ENCODE data around the gene LIN7B.
A peak's percentile ranks its signal among the peaks of the same experiment; 100 is the strongest.
"Not testable (repeated sequence)": the region's sequence is repeated elsewhere in the genome, so short reads cannot be mapped to it uniquely, and the experiment has no call there.

Gene LIN7B

DNA sequence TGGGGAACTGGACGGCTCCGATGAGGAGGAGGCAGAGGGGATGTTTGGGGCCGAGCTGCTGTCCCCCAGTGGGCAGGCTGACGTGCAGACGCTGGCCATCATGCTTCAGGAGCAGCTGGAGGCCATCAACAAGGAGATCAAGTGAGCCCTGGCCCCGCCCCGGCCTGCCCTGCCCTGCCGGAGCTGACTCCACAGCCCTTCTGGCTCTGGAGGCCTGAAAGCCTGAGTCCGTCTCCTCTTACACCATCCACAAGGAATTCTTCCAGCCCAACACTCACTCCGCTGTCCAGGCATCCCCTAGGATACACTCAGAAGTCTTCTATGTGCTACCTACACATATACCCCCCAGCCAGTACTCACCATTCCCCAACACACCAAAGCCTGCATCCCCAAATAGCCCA lies 22.6 kb downstream of the LIN7B start:
- TF ChIP-seq ZNF274 (IDR thresholded peaks at IDR 0.05; ENCODE audit: low read depth, low read length), result no peak
- H3K4me3 ChIP-seq (ENCODE audit: low read length), result no peak overlapping the region

DNA sequence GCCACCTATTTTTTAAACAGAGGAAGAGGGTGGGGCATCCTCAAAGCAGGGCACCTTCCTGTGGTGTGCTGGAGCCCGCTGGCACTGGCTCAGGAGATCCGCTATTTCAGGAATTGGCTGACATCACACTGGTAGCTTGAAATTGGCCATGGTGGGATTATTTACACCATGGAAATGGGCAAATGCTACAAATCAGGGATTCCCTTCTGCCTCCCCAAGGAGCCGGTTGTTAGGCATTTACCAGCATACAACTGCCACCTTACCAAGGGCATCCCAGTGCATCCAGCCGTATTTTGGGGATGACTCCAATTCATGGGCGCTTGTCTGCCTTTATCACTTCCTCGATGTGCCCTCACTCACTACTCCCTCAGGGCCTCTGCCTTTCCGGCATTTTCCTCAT lies 26.8 kb downstream of the LIN7B start:
- no peak overlapping the region for H3K4me3 ChIP-seq (ENCODE audit: low read length)
- TF ChIP-seq ZNF274 (IDR thresholded peaks at IDR 0.05; ENCODE audit: low read depth, low read length), result no peak

DNA sequence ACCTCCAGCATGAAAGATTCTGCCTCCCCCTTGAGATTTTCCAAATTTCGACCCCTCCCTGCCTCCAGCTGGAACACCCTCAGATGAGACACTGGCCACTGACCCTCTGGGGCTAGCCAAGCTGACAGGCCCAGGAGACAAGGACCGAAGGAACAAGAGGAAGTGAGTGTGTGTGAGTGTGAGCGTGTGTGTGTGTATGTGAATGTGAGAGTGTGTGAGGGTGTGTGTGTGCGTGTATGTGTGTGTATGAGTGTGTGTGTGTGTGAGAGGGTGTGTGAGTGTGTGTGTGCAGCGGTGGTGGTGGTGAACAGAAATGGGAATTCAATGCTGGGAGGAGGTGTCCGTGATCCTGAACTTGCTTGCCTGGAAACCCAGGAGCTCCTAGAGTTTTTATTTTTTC lies 27.2 kb downstream of the LIN7B start:
- H3K4me3 ChIP-seq (ENCODE audit: low read length), result no peak overlapping the region
- no peak for TF ChIP-seq ZNF274 (IDR thresholded peaks at IDR 0.05; ENCODE audit: low read depth, low read length)

GRCh38 chr19:49142866-49143335 lies 28.7 kb downstream of the LIN7B start:
- no peak overlapping the region for H3K4me3 ChIP-seq (ENCODE audit: low read length)
- TF ChIP-seq ZNF274 (IDR thresholded peaks at IDR 0.05; ENCODE audit: low read depth, low read length), result no peak

- H3K4me3 ChIP-seq (ENCODE audit: low read length), result no peak overlapping the region
- TF ChIP-seq ZNF274 (IDR thresholded peaks at IDR 0.05; ENCODE audit: low read depth, low read length), result no peak
Measured at GRCh38 chr19:49145573-49146407, 31.6 kb downstream of the LIN7B start.

GRCh38 chr19:49146408-49146770 lies 32.2 kb downstream of the LIN7B start:
- not testable (repeated sequence) for H3K4me3 ChIP-seq (ENCODE audit: low read length)

- TF ChIP-seq ZNF274 (IDR thresholded peaks at IDR 0.05; ENCODE audit: low read depth, low read length), result no peak
- H3K4me3 ChIP-seq (ENCODE audit: low read length), result no peak overlapping the region
Measured at GRCh38 chr19:49148044-49148682, 34.0 kb downstream of the LIN7B start.

GRCh38 chr19:49148784-49149651 lies 34.8 kb downstream of the LIN7B start:
- H3K4me3 ChIP-seq (ENCODE audit: low read length), result peak overlapping the region; percentile 50; the same call in 1 of the 2 replicates

GRCh38 chr19:49149652-49150105 lies 35.5 kb downstream of the LIN7B start:
- TF ChIP-seq ZNF274 (IDR thresholded peaks at IDR 0.05; ENCODE audit: low read depth, low read length), result no peak
- H3K4me3 ChIP-seq (ENCODE audit: low read length), result peak overlapping the region; percentile 50; the same call in 1 of the 2 replicates

More at GRCh38 chr19:49148784-49149651, 34.8 kb downstream of the LIN7B start:
- no peak for TF ChIP-seq ZNF274 (IDR thresholded peaks at IDR 0.05; ENCODE audit: low read depth, low read length)

DNA sequence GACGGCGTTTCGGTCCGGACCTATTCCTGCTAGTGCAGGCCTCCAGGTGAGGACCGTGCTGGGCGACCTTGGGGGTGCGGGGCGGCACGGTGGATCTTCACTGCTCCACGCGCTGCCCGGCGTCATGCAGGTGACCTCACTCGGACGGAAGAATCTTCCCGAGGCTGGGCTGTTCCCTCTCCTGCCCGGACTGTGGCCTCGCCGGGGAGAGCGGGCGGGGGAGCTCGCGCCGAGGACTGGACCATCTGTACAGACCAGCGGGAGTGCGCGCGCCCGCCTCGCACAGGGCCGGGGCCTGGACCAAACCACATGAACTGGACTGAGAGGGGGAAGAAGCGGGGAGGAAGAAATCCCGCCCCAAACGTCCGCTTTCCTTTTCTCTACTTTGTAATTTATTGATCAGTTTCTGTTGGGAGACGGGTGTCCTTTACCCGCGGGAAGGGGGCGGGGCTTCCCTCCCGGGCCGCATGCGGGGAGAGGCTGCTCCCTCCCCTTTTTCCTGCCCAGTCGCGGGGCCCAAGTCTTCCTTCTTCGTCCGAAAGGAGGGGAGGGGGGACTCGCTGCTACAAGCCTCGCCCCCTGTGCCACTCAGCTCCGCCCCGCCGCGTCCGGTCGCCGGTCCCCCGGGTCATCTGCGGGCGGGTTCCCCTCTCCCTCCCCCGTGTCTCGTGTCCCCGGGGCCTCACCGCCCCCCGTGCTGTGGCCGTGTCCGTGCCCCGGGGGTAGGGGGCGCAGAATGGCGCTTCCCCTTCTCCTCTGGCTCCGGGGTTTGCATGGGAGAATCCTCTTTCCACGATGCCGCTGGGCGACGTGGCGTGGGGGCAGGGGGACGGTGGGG lies 36.2 kb downstream of the LIN7B start:
- H3K4me3 ChIP-seq (ENCODE audit: low read length), result peak overlapping the region; percentile 50; the same call in 1 of the 2 replicates
- TF ChIP-seq ZNF274 (IDR thresholded peaks at IDR 0.05; ENCODE audit: low read depth, low read length), result no peak

GRCh38 chr19:49150944-49151243 lies 36.7 kb downstream of the LIN7B start:
- H3K4me3 ChIP-seq (ENCODE audit: low read length), result no peak overlapping the region
- TF ChIP-seq ZNF274 (IDR thresholded peaks at IDR 0.05; ENCODE audit: low read depth, low read length), result no peak

DNA sequence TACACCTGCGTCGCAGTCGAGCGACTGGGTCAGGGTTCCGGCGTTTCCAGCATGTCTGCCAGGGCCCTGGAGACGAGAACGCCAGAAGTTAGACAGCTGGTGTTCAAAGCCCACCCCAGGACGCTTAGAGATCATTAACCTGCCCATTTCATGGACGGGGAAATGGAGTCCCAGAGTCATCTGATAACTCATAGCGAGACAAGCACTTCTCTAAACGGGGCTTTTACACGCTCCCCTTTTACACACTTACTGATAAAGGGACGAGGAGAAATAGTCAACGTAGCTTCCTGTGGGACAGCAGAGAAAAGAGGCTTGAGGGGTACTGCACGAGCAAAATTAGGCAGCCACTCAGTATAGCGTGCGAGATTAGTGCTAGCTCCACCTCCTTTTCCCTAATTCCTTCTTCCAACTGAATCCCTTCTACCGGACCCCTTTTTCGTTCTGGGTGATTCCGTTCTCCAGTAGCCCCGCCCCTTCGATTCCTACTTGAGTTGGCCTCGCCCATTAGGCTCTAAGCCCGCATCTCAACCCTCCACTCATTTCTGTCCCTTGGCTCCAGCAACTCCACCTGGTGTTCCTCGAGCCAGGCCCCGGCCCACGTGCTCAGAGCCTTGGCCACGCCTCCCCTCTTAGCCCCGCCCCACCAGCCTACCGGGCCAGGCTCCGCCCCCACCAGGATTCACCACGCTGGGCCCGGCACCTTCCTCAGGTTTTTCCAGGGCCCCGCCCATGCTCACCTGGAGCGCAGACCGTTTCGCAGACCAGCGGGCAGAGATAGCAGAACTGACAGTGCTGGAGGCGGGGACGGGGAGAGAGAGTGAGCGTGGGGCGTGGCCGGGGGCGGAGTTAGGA lies 37.3 kb downstream of the LIN7B start:
- TF ChIP-seq ZNF274 (IDR thresholded peaks at IDR 0.05; ENCODE audit: low read depth, low read length), result no peak
- H3K4me3 ChIP-seq (ENCODE audit: low read length), result no peak overlapping the region

DNA sequence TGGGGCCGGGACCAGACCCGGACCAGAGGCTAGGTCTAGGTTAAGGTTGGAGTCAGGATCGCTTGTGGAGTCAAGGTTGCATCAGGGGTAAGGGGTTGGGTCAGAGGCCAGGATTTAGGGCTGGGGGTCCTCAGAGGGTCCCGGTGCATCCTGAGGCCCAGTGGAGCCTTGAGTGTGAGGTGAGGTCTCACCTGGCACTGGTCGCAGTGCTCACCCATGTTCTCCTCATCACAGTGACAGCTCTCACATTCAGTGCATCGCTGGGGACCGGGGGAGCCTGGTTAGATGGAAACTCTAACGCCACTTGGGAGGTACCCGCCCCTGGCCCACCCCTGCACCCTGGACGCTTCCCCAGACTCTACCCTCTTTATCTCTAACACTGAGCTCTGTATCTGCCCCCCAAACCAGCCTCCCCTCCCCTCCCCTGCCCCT lies 38.0 kb downstream of the LIN7B start:
- H3K4me3 ChIP-seq (ENCODE audit: low read length), result no peak overlapping the region
- no peak for TF ChIP-seq ZNF274 (IDR thresholded peaks at IDR 0.05; ENCODE audit: low read depth, low read length)
